Upper lobe of left lung (tissue), 4 donors: ENCODE data around the gene PRELP.

Experiments used
- CTCF ChIP-seq, 6 experiments: fragments of 450-650 bp in 4 of 6; fragments of 200-600 bp in 2 of 6; sonication (generic) in 2 of 6; IDR thresholded peaks; one replicate each; pipeline ENCODE4 v1.5.1; 2016 to 2019; ENCODE audit warnings: antibody characterized with exemption in 6 of 6
- EP300 ChIP-seq, 4 donors: sonication (generic); formaldehyde crosslinking; IDR thresholded peaks; one replicate each; pipeline ENCODE4 v1.5.1; 2017; ENCODE audit warnings: antibody characterized with exemption in 4 of 4, control low read depth in 2 of 4
- POLR2A ChIP-seq, 4 donors: fragments of 450-650 bp; IDR thresholded peaks; one replicate each; pipeline ENCODE4 v1.5.1; 2016 to 2017; ENCODE audit warnings: antibody characterized with exemption in 4 of 4, mild to moderate bottlenecking in 2 of 4
- POLR2AphosphoS5 ChIP-seq, 2 donors: sonication (generic); formaldehyde crosslinking; IDR thresholded peaks; one replicate each; pipeline ENCODE4 v1.5.1; 2017; ENCODE audit warnings: antibody characterized with exemption in 2 of 2

GRCh38 chr1:203519053-203519840 is 43.6 kb downstream of the PRELP start:
- TF ChIP-seq CTCF (IDR thresholded peaks at IDR 0.05), result no peak
- no peak for TF ChIP-seq POLR2A (IDR thresholded peaks at IDR 0.05)
- TF ChIP-seq POLR2AphosphoS5 (IDR thresholded peaks at IDR 0.05), result no peak
- no peak for TF ChIP-seq EP300 (IDR thresholded peaks at IDR 0.05)
